ENCODE measurements around the gene SLC43A1.

Gene SLC43A1

GRCh38 chr11:57481315-57481714, 34.2 kb downstream of the SLC43A1 start:
- H3K27ac Mint-ChIP-seq, result no peak overlapping the region
- H3K9me3 Mint-ChIP-seq (ENCODE audit: low read depth), result no peaks in the 10 kb centered on the region
- peaks cover 12% of the 10 kb centered on the region for H3K4me1 Mint-ChIP-seq (ENCODE audit: low read depth)
- no peaks in the 10 kb centered on the region for H3K27me3 Mint-ChIP-seq
- H3K36me3 Mint-ChIP-seq, result peaks cover 7% of the 10 kb centered on the region
- no peak overlapping the region for H3K4me3 Mint-ChIP-seq

GRCh38 chr11:57480409-57481137, 34.9 kb downstream of the SLC43A1 start:
- Mint-ChIP-seq H3K36me3 (peaks cover 5% of the 10 kb centered on the region), H3K27me3 (no peaks in the 10 kb centered on the region), H3K4me3 (no peak overlapping the region), H3K4me1 (ENCODE audit: low read depth) (peaks cover 16% of the 10 kb centered on the region), H3K27ac (no peak overlapping the region), H3K9me3 (ENCODE audit: low read depth) (no peaks in the 10 kb centered on the region)

- Mint-ChIP-seq H3K27me3 (no peaks in the 10 kb centered on the region), H3K4me3 (no peak overlapping the region), H3K27ac (no peak overlapping the region), H3K4me1 (ENCODE audit: low read depth) (peaks cover 23% of the 10 kb centered on the region), H3K36me3 (peaks cover 1% of the 10 kb centered on the region), H3K9me3 (ENCODE audit: low read depth) (no peaks in the 10 kb centered on the region)
Measured at GRCh38 chr11:57479911-57480310, 35.6 kb downstream of the SLC43A1 start.

- no peaks in the 10 kb centered on the region for H3K9me3 Mint-ChIP-seq (ENCODE audit: low read depth)
- no peak overlapping the region for H3K27ac Mint-ChIP-seq
- no peak overlapping the region for H3K4me3 Mint-ChIP-seq
- H3K4me1 Mint-ChIP-seq (ENCODE audit: low read depth), result peaks cover 29% of the 10 kb centered on the region
- H3K36me3 Mint-ChIP-seq, result no peaks in the 10 kb centered on the region
- H3K27me3 Mint-ChIP-seq, result no peaks in the 10 kb centered on the region
Measured at GRCh38 chr11:57479021-57479663, 36.4 kb downstream of the SLC43A1 start.

- no peaks in the 10 kb centered on the region for H3K27me3 Mint-ChIP-seq
- peak overlapping the region; percentile 79 for H3K4me3 Mint-ChIP-seq
- H3K4me1 Mint-ChIP-seq (ENCODE audit: low read depth), result peaks cover 34% of the 10 kb centered on the region
- no peaks in the 10 kb centered on the region for H3K9me3 Mint-ChIP-seq (ENCODE audit: low read depth)
- H3K36me3 Mint-ChIP-seq, result no peaks in the 10 kb centered on the region
- H3K27ac Mint-ChIP-seq, result no peak overlapping the region
Measured at GRCh38 chr11:57477507-57478189, 37.9 kb downstream of the SLC43A1 start.

- peak overlapping the region; percentile 61 for H3K27ac Mint-ChIP-seq
- no peaks in the 10 kb centered on the region for H3K27me3 Mint-ChIP-seq
- peaks cover 33% of the 10 kb centered on the region for H3K4me1 Mint-ChIP-seq (ENCODE audit: low read depth)
- H3K9me3 Mint-ChIP-seq (ENCODE audit: low read depth), result no peaks in the 10 kb centered on the region
- H3K4me3 Mint-ChIP-seq, result peak overlapping the region; percentile 79
- H3K36me3 Mint-ChIP-seq, result no peaks in the 10 kb centered on the region
Measured at GRCh38 chr11:57476757-57477506, 38.6 kb downstream of the SLC43A1 start.

- Mint-ChIP-seq H3K27ac (peak overlapping the region; percentile 80), H3K27me3 (no peaks in the 10 kb centered on the region), H3K9me3 (ENCODE audit: low read depth) (no peaks in the 10 kb centered on the region), H3K4me3 (peak overlapping the region; percentile 81), H3K4me1 (ENCODE audit: low read depth) (peaks cover 31% of the 10 kb centered on the region), H3K36me3 (no peaks in the 10 kb centered on the region)
Measured at GRCh38 chr11:57476047-57476756, 39.3 kb downstream of the SLC43A1 start.

GRCh38 chr11:57475671-57476046, 39.8 kb downstream of the SLC43A1 start:
- H3K27me3 Mint-ChIP-seq, result no peaks in the 10 kb centered on the region
- peaks cover 31% of the 10 kb centered on the region for H3K4me1 Mint-ChIP-seq (ENCODE audit: low read depth)
- H3K9me3 Mint-ChIP-seq (ENCODE audit: low read depth), result no peaks in the 10 kb centered on the region
- H3K27ac Mint-ChIP-seq, result peak overlapping the region; percentile 80
- H3K4me3 Mint-ChIP-seq, result peak overlapping the region; percentile 81
- H3K36me3 Mint-ChIP-seq, result no peaks in the 10 kb centered on the region

GRCh38 chr11:57475191-57475590, 40.3 kb downstream of the SLC43A1 start:
- no peak overlapping the region for H3K27ac Mint-ChIP-seq
- peaks cover 29% of the 10 kb centered on the region for H3K4me1 Mint-ChIP-seq (ENCODE audit: low read depth)
- H3K36me3 Mint-ChIP-seq, result no peaks in the 10 kb centered on the region
- no peaks in the 10 kb centered on the region for H3K9me3 Mint-ChIP-seq (ENCODE audit: low read depth)
- H3K27me3 Mint-ChIP-seq, result no peaks in the 10 kb centered on the region
- peak overlapping the region; percentile 81 for H3K4me3 Mint-ChIP-seq

- Mint-ChIP-seq H3K4me1 (ENCODE audit: low read depth) (peaks cover 27% of the 10 kb centered on the region), H3K27ac (no peak overlapping the region), H3K4me3 (peak overlapping the region; percentile 81), H3K36me3 (no peaks in the 10 kb centered on the region), H3K27me3 (no peaks in the 10 kb centered on the region), H3K9me3 (ENCODE audit: low read depth) (no peaks in the 10 kb centered on the region)
Measured at GRCh38 chr11:57474803-57475115, 40.7 kb downstream of the SLC43A1 start.

GRCh38 chr11:57474017-57474802, 41.3 kb downstream of the SLC43A1 start:
- no peaks in the 10 kb centered on the region for H3K9me3 Mint-ChIP-seq (ENCODE audit: low read depth)
- H3K27ac Mint-ChIP-seq, result peak overlapping the region; percentile 46
- no peaks in the 10 kb centered on the region for H3K27me3 Mint-ChIP-seq
- no peaks in the 10 kb centered on the region for H3K36me3 Mint-ChIP-seq
- H3K4me1 Mint-ChIP-seq (ENCODE audit: low read depth), result peaks cover 27% of the 10 kb centered on the region
- peak overlapping the region; percentile 81 for H3K4me3 Mint-ChIP-seq

GRCh38 chr11:57473285-57473841, 42.1 kb downstream of the SLC43A1 start:
- H3K27me3 Mint-ChIP-seq, result no peaks in the 10 kb centered on the region
- peak overlapping the region; percentile 22 for H3K4me3 Mint-ChIP-seq
- no peak overlapping the region for H3K27ac Mint-ChIP-seq
- peaks cover 27% of the 10 kb centered on the region for H3K4me1 Mint-ChIP-seq (ENCODE audit: low read depth)
- no peaks in the 10 kb centered on the region for H3K36me3 Mint-ChIP-seq
- H3K9me3 Mint-ChIP-seq (ENCODE audit: low read depth), result no peaks in the 10 kb centered on the region

- H3K27ac Mint-ChIP-seq, result no peak overlapping the region
Measured at GRCh38 chr11:57471496-57471895, 44.0 kb downstream of the SLC43A1 start.

GRCh38 chr11:57469268-57469667, 46.2 kb downstream of the SLC43A1 start:
- no peaks in the 10 kb centered on the region for H3K36me3 Mint-ChIP-seq
- no peak overlapping the region for H3K4me3 Mint-ChIP-seq

More at GRCh38 chr11:57471496-57471895, 44.0 kb downstream of the SLC43A1 start:
- Mint-ChIP-seq H3K27me3 (no peaks in the 10 kb centered on the region), H3K9me3 (ENCODE audit: low read depth) (no peaks in the 10 kb centered on the region), H3K4me1 (ENCODE audit: low read depth) (peaks cover 24% of the 10 kb centered on the region), H3K4me3 (no peak overlapping the region), H3K36me3 (no peaks in the 10 kb centered on the region)

More at GRCh38 chr11:57469268-57469667, 46.2 kb downstream of the SLC43A1 start:
- Mint-ChIP-seq H3K27ac (no peak overlapping the region), H3K27me3 (no peaks in the 10 kb centered on the region), H3K9me3 (ENCODE audit: low read depth) (no peaks in the 10 kb centered on the region), H3K4me1 (ENCODE audit: low read depth) (peaks cover 9% of the 10 kb centered on the region)

Measured in activated naive CD8-positive, alpha-beta T cell (primary cell).